Cardiac fibroblast (primary cell): ENCODE measurements around the gene GATB.

Source experiments
- DNase-seq, 2 donors: peaks; one replicate each; pipeline versions ENCODE4 v3.0.0 to v3.0.0-alpha.2; 2010; ENCODE audit warnings: low read depth in 2 of 2
- H3K4me3 ChIP-seq, 2 donors: replicated peaks in 1 of 2; 1 replicate in 1 of 2; 2 replicates in 1 of 2; pipeline ENCODE4 v1.5.1; 2011; ENCODE audit warnings: low read depth in 2 of 2, low read length in 2 of 2, mild to moderate bottlenecking in 2 of 2, moderate library complexity in 1 of 2
- CTCF ChIP-seq: IDR thresholded peaks from one replicate; pipeline ENCODE4 v1.5.1; 2011; ENCODE audit warnings: low read depth, mild to moderate bottlenecking, low read length, inconsistent platforms

GATB gene

GRCh38 chr4:151689211-151689991 lies 71.4 kb downstream of the GATB start:
- no peak for TF ChIP-seq CTCF
- no peak for DNase-seq
- no peak overlapping the region for H3K4me3 ChIP-seq

DNA sequence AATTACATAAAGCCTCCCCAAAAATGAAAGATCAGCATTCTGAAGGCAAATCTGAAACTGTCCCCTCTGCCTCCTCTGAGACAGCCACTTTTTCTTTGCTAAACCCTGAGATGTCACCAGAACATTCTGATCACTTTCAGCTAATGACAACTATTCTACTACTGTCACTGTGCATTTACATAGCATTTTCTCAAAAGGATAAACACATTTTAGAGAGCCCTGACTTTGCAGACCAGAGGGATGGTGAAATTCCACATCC lies 72.1 kb downstream of the GATB start:
- DNase-seq, result no peak
- no peak overlapping the region for H3K4me3 ChIP-seq
- no peak for TF ChIP-seq CTCF

DNA sequence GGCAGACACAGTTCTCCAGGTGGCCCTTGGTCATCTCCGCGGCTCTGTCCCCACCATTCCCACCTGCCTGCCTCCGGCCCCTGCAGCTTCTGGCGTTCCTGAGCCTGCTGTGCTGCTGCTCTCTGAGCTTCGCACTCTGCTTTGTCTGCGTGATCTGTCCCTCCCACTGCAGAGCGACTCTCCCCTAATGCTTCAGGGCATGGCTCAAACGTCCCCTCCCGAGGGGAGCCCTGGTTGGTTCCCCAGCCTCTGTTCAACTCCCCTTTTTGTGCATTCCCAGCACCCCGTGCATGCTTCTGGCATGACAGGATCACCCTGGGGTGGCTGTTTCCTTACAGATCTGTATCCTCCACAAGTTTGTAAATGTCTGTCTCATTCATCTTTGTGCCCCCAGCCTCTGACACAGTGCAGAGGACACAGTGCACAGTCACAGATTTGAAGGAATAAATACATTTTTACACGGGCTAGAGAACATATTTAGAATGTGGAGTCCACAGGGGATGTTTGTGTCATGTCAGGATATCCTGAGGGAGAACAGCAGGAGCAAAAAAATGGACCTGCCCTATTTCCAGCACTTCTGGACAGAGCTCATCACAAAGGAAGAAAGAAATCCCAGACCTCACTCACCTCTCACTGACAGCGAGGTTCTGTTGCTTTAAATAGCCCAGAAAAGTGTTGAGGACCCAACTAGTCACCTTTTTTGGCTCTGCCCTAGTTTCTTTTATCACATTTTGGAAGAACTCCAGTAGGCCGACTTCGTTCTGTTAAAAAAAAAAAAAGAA lies 72.6 kb downstream of the GATB start:
- DNase-seq, result peak in 1 of 2 donors; percentile 29
- TF ChIP-seq CTCF, result no peak

DNA sequence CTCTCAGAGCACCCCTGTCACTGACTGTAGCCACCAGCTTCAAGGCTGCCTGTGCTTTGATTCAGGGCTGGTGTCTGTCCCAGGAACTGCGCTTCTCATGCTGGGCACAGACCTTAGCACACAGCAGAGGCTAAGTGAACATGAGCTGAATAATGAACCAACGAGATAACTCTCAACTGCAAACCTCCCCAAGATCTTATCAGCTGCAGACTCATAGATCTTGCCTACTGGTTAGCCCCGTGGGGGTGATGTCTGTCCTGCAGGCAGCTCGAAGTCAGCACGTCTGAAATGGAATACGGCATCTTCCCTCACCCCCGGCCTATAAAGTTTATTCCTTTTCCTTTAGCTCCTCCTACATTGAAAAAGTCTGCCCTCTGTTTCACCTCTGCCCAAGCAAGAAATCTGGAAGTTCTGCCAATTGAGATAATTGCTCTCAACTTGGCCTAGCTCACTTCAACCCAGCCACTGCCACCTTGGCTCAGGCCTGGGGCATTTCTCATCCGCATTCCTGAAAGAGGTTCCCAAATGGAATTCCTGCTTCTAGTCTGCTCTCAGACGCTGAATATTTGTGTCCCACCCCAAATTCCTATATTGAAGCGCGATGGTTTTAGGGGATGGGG lies 73.7 kb downstream of the GATB start:
- peak in 1 of 2 donors; percentile 51 for DNase-seq
- TF ChIP-seq CTCF, result no peak
- no peak overlapping the region for H3K4me3 ChIP-seq

More for the DNA sequence above, 72.6 kb downstream of the GATB start:
- no peak overlapping the region for H3K4me3 ChIP-seq

- no peak for DNase-seq
- H3K4me3 ChIP-seq, result no peak overlapping the region
- TF ChIP-seq CTCF, result no peak
Measured at GRCh38 chr4:151685303-151685702, 75.5 kb downstream of the GATB start.

- TF ChIP-seq CTCF, result no peak
- no peak for DNase-seq
- no peak overlapping the region for H3K4me3 ChIP-seq
Measured at GRCh38 chr4:151681085-151681484, 79.7 kb downstream of the GATB start.
